A549 treated with dexamethasone at 1 μM for 4 hours (cell line): Measurements from ENCODE around the gene CLCNKA. TPM values are rescaled to one million over a fixed set of nuclear protein-coding genes. Genes with fewer than 3 reads are reported as not detected.

Experiments used
- total RNA-seq: library from RNA; stranded (reverse); fragments of 200-300 nt; extraction: Qiagen RNA extraction; gene quantifications from 5 replicates; pipeline ENCODE4 v1.2.3, GENCODE V29; 2022

Gene CLCNKA
- 0.04 to 0.07 TPM (median 0.05 TPM) in 4 of 5 replicates, not detected in the other for total RNA-seq

GRCh38 chr1:16021681-16022080 lies at the start of gene CLCNKA:
CLCNKA (plus strand) TSS chr1:16022036; CDS start chr1:16022620, 584 bp downstream.

GRCh38 chr1:15975805-15976680 lies 45.8 kb upstream of the CLCNKA start, which contains the start of gene ZBTB17:
ZBTB17 (minus strand) TSS chr1:15976101; CDS start chr1:15948495, 27,606 bp downstream.

GRCh38 chr1:16017461-16018303 lies 4.2 kb upstream of the CLCNKA start, which contains the start of gene HSPB7:
HSPB7 (minus strand) TSS chr1:16018043; CDS start chr1:16017963, 80 bp downstream.

GRCh38 chr1:16043521-16043920 lies 21.7 kb downstream of the CLCNKA start, which contains the start of gene CLCNKB:
CLCNKB (plus strand) TSS chr1:16043782; CDS start chr1:16044493, 711 bp downstream.

GRCh38 chr1:16073490-16074119 lies 51.8 kb downstream of the CLCNKA start, which contains the start of gene FAM131C:
FAM131C (minus strand) TSS chr1:16073651; CDS start chr1:16073442, 209 bp downstream.

Other genes starting within 250 kb of the CLCNKA start
- gene UQCRHL, start 214.4 kb upstream of the CLCNKA start, total RNA-seq, result 5.5 to 10.6 TPM (median 5.7 TPM) in 5 replicates
- gene SPEN, start 174.3 kb upstream of the CLCNKA start, total RNA-seq, result 27.1 to 50.4 TPM (median 43.3 TPM) in 5 replicates
- 9.7 to 13.9 TPM (median 12.7 TPM) in 5 replicates for gene ZBTB17, start 45.9 kb upstream of the CLCNKA start, total RNA-seq
- not detected in 5 replicates for gene SRARP, start 17.8 kb upstream of the CLCNKA start, total RNA-seq
- 0.05 to 0.14 TPM (median 0.09 TPM) in 4 of 5 replicates, not detected in the other for gene HSPB7, start 4.0 kb upstream of the CLCNKA start, total RNA-seq
- gene CLCNKB, start 21.7 kb downstream of the CLCNKA start, total RNA-seq, result 0.06 to 0.14 TPM (median 0.11 TPM) in 5 replicates
- 12.6 to 20.3 TPM (median 19.8 TPM) in 5 replicates for gene FAM131C, start 51.6 kb downstream of the CLCNKA start, total RNA-seq
- gene EPHA2, start 134.0 kb downstream of the CLCNKA start, total RNA-seq, result 81.6 to 130 TPM (median 125 TPM) in 5 replicates
- 5.1 to 5.9 TPM (median 5.2 TPM) in 5 replicates for gene ARHGEF19, start 190.6 kb downstream of the CLCNKA start, total RNA-seq
- gene CPLANE2, start 215.1 kb downstream of the CLCNKA start, total RNA-seq, result 2.1 to 4.1 TPM (median 3.6 TPM) in 5 replicates